ENCODE results near the gene BICRA. TPM values are rescaled to one million over a fixed set of nuclear protein-coding genes. Genes with fewer than 3 reads are reported as not detected.

BICRA gene
- total and polyA plus RNA-seq, 2 of the 4 experiments (the other 2 are of a cell fraction) = 1.8 to 3.5 TPM

- Histone ChIP-seq H2AFZ (replicated peaks; ENCODE audit: low read length, poor library complexity) (no peak overlapping the region), H3K9ac (ENCODE audit: low read depth, low read length) (no peak overlapping the region), H3K4me3 (ENCODE audit: insufficient read depth, low read depth, low read length) (no peak overlapping the region), H2BK15ac (ENCODE audit: low read depth, low read length) (no peak overlapping the region), H3K4ac (ENCODE audit: low read depth, low read length) (no peak overlapping the region), H4K91ac (ENCODE audit: insufficient read depth, low read depth, low read length) (no peak overlapping the region), H4K5ac (ENCODE audit: low read depth, low read length) (no peak overlapping the region), H2BK20ac (ENCODE audit: low read depth, low read length) (no peak overlapping the region), H3K9me3 (ENCODE audit: control insufficient read depth, insufficient read depth, low read length) (no peaks in the 10 kb centered on the region), H3K79me1 (ENCODE audit: low read depth in 1 of 2, low read length in 2 of 2) (peaks cover 11 to 35% of the 10 kb centered on the region in 2 experiments), H3K4me1 (ENCODE audit: control insufficient read depth, insufficient read depth, low read length) (no peaks in the 10 kb centered on the region), H3K27me3 (ENCODE audit: control insufficient read depth, insufficient read depth, low read length) (no peaks in the 10 kb centered on the region), H3K18ac (ENCODE audit: low read depth, low read length) (no peak overlapping the region), H2AK5ac (ENCODE audit: low read depth, low read length) (no peak overlapping the region), H3K56ac (ENCODE audit: extremely low read depth, insufficient read depth, low read length) (no peak overlapping the region), H3K36me3 (ENCODE audit: control insufficient read depth, insufficient read depth, low read length) (peaks cover 57% of the 10 kb centered on the region), H4K8ac (ENCODE audit: low read depth in 2 of 2, low read length in 2 of 2) (no peak overlapping the region), H3K27ac (ENCODE audit: insufficient read depth, low read length) (no peak overlapping the region), H2AK9ac (replicated peaks; ENCODE audit: low read depth, low read length, poor library complexity) (no peak overlapping the region), H3K23ac (ENCODE audit: low read depth, low read length) (no peak overlapping the region), H3K14ac (replicated peaks; ENCODE audit: low read depth, low read length) (no peak overlapping the region), H2BK5ac (ENCODE audit: low read depth, low read length, poor library complexity, severe bottlenecking) (no peak overlapping the region), H3K4me2 (ENCODE audit: low read depth, low read length) (no peak overlapping the region), H2BK120ac (ENCODE audit: low read depth, low read length) (no peak overlapping the region), H4K20me1 (ENCODE audit: insufficient read depth, low read length) (peaks cover 5% of the 10 kb centered on the region), H3K9me1 (ENCODE audit: insufficient read depth, low read length) (0 out of 2 replicates have a peak, but pooled peaks cover 5% of the 10 kb centered on the region)
- DNase-seq (no peak), ATAC-seq (ENCODE audit: low read depth) (no peak)
- ChIA-PET CTCF (no interaction called here), POLR2A (ENCODE audit: unreplicated experiment) (no interaction called here)
- in situ Hi-C loops (cut with MboI; ENCODE audit: low sequenced_read_pairs) (no loop called here), intact Hi-C loops (cut with micrococcal nuclease) (no loop called here), dilution Hi-C loops (cut with HindIII; ENCODE audit: low sequenced_read_pairs, unreplicated experiment) (no loop called here)
- TF ChIP-seq CEBPB (IDR thresholded peaks at IDR 0.05; ENCODE audit: low read depth, low read length) = no peak
- TF ChIP-seq CTCF (conservative IDR thresholded peaks at IDR 0.05; ENCODE audit: low read depth, low read length) = no peak
- WGBS, 2 experiments (ENCODE audit: extremely low coverage in 2 of 2, insufficient read length in 1 of 2) = 98% methylated on average over 70 of the region's 90 CpGs; no CpG with 5 or more reads in 1 of the 2 experiments
- TSS peak; percentile 22 for BruUV-seq (replicated peaks)
Observed at GRCh38 chr19:47679922-47680857, 71.3 kb downstream of the BICRA start.
